Cardiac fibroblast (primary cell): ENCODE data around the gene IDE.
A peak's percentile ranks its signal among the peaks of the same experiment; 100 is the strongest.

Source experiments
- DNase-seq, 2 donors: peaks; one replicate each; pipeline versions ENCODE4 v3.0.0 to v3.0.0-alpha.2; 2010; ENCODE audit warnings: low read depth in 2 of 2
- H3K4me3 ChIP-seq, 2 donors: replicated peaks in 1 of 2; 1 replicate in 1 of 2; 2 replicates in 1 of 2; pipeline ENCODE4 v1.5.1; 2011; ENCODE audit warnings: low read depth in 2 of 2, low read length in 2 of 2, mild to moderate bottlenecking in 2 of 2, moderate library complexity in 1 of 2
- CTCF ChIP-seq: IDR thresholded peaks from one replicate; pipeline ENCODE4 v1.5.1; 2011; ENCODE audit warnings: low read depth, mild to moderate bottlenecking, low read length, inconsistent platforms

Gene IDE

GRCh38 chr10:92418221-92418620 is 155.7 kb downstream of the IDE start:
- no peak for DNase-seq
- no peak for TF ChIP-seq CTCF
- H3K4me3 ChIP-seq = no peak overlapping the region

- peak in 1 of 2 donors; percentile 26 for DNase-seq
- H3K4me3 ChIP-seq = no peak overlapping the region
- no peak for TF ChIP-seq CTCF
Observed at GRCh38 chr10:92413519-92413918, 160.4 kb downstream of the IDE start.

GRCh38 chr10:92413011-92413410 is 160.9 kb downstream of the IDE start:
- no peak for DNase-seq
- no peak overlapping the region for H3K4me3 ChIP-seq
- TF ChIP-seq CTCF = no peak

- no peak for TF ChIP-seq CTCF
- no peak overlapping the region for H3K4me3 ChIP-seq
- DNase-seq = no peak
Observed at GRCh38 chr10:92411406-92411805, 162.5 kb downstream of the IDE start.

- no peak for DNase-seq
- no peak for TF ChIP-seq CTCF
- H3K4me3 ChIP-seq = no peak overlapping the region
Observed at GRCh38 chr10:92410501-92410900, 163.4 kb downstream of the IDE start.

GRCh38 chr10:92408017-92408361 is 165.9 kb downstream of the IDE start:
- no peak for DNase-seq
- no peak for TF ChIP-seq CTCF
- no peak overlapping the region for H3K4me3 ChIP-seq

GRCh38 chr10:92407305-92408016 is 166.4 kb downstream of the IDE start:
- peak in 1 of 2 donors; percentile 45 for DNase-seq
- no peak for TF ChIP-seq CTCF
- H3K4me3 ChIP-seq = no peak overlapping the region
